Ishikawa (cell line): ENCODE results near the gene TM6SF1.

Experiments
- CEBPB ChIP-seq: IDR thresholded peaks from 2 replicates; pipeline ENCODE4 v1.6.1; 2012
- CREB1 ChIP-seq: IDR thresholded peaks from 2 replicates; pipeline ENCODE4 v1.6.1; 2012; ENCODE audit warnings: low read depth
- EGR1 ChIP-seq: IDR thresholded peaks from 2 replicates; pipeline ENCODE4 v1.6.1; 2012
- EP300 ChIP-seq: IDR thresholded peaks from 2 replicates; pipeline ENCODE4 v1.6.1; 2012; ENCODE audit warnings: borderline replicate concordance
- FOXM1 ChIP-seq: IDR thresholded peaks from 2 replicates; pipeline ENCODE4 v1.6.1; 2012; ENCODE audit warnings: low read depth, borderline replicate concordance
- MAX ChIP-seq: IDR thresholded peaks from 2 replicates; pipeline ENCODE4 v1.6.1; 2012
- NFIC ChIP-seq: IDR thresholded peaks from 2 replicates; pipeline ENCODE4 v1.6.1; 2012
- RAD21 ChIP-seq: IDR thresholded peaks from 2 replicates; pipeline ENCODE4 v1.6.1; 2012; ENCODE audit warnings: low read depth
- TAF1 ChIP-seq: IDR thresholded peaks from 2 replicates; pipeline ENCODE4 v1.6.1; 2012; ENCODE audit warnings: low read depth, mild to moderate bottlenecking
- TCF12 ChIP-seq: IDR thresholded peaks from 2 replicates; pipeline ENCODE4 v1.6.1; 2012; ENCODE audit warnings: low read depth
- USF1 ChIP-seq: IDR thresholded peaks from 2 replicates; pipeline ENCODE4 v1.6.1; 2012
- YY1 ChIP-seq: IDR thresholded peaks from 2 replicates; pipeline ENCODE4 v1.6.1; 2012; ENCODE audit warnings: low read depth
- ZBTB7A ChIP-seq: IDR thresholded peaks from 2 replicates; pipeline ENCODE4 v1.6.1; 2012; ENCODE audit warnings: low read depth
- TF ChIP-seq, protein P1 (sequence below): IDR thresholded peaks from 2 replicates; pipeline ENCODE4 v1.6.1; 2012; ENCODE audit warnings: low read depth, mild to moderate bottlenecking

DNA sequence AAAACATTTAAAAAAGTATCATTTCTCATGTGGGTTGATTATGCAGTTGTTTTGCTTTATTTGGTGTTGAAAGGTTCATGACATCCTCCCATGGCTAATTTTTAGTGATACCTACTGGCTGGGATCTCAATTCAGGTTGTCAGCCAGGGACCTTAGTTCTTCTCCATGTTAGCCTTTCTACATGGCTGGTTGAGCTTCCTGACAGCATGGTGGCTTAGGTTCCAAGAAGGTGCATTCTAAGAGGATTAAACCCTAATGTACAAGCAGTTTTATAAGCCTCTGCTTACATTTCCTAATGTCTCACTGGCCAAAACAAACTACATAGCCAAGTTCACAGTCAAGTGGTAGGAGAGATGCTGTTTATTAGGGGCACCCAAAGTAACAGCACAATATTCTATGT is 9.4 kb upstream of the TM6SF1 start:
- no peak for TF ChIP-seq TCF12
- no peak for TF ChIP-seq EGR1
- no peak for TF ChIP-seq NFIC
- TF ChIP-seq ZBTB7A, result no peak
- TF ChIP-seq YY1, result no peak
- no peak for TF ChIP-seq EP300
- no peak for TF ChIP-seq FOXM1
- TF ChIP-seq RAD21, result no peak
- no peak for TF ChIP-seq MAX
- TF ChIP-seq CREB1, result no peak
- TF ChIP-seq TAF1, result no peak
- TF ChIP-seq, protein P1, sequence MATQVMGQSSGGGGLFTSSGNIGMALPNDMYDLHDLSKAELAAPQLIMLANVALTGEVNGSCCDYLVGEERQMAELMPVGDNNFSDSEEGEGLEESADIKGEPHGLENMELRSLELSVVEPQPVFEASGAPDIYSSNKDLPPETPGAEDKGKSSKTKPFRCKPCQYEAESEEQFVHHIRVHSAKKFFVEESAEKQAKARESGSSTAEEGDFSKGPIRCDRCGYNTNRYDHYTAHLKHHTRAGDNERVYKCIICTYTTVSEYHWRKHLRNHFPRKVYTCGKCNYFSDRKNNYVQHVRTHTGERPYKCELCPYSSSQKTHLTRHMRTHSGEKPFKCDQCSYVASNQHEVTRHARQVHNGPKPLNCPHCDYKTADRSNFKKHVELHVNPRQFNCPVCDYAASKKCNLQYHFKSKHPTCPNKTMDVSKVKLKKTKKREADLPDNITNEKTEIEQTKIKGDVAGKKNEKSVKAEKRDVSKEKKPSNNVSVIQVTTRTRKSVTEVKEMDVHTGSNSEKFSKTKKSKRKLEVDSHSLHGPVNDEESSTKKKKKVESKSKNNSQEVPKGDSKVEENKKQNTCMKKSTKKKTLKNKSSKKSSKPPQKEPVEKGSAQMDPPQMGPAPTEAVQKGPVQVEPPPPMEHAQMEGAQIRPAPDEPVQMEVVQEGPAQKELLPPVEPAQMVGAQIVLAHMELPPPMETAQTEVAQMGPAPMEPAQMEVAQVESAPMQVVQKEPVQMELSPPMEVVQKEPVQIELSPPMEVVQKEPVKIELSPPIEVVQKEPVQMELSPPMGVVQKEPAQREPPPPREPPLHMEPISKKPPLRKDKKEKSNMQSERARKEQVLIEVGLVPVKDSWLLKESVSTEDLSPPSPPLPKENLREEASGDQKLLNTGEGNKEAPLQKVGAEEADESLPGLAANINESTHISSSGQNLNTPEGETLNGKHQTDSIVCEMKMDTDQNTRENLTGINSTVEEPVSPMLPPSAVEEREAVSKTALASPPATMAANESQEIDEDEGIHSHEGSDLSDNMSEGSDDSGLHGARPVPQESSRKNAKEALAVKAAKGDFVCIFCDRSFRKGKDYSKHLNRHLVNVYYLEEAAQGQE, result no peak
- no peak for TF ChIP-seq CEBPB
- TF ChIP-seq USF1, result no peak
